Skeletal muscle satellite cell (primary cell): ENCODE measurements around the gene SLC26A4.
A peak's percentile ranks its signal among the peaks of the same experiment; 100 is the strongest.

ENCODE experiments used
- H3K27me3 ChIP-seq: 2 replicates; pipeline ENCODE4 v1.7.0; 2013; ENCODE audit warnings: low read length; ENCODE audit not compliant: control insufficient read depth, insufficient read depth
- H3K36me3 ChIP-seq: 2 replicates; pipeline ENCODE4 v1.7.0; 2013; ENCODE audit warnings: mild to moderate bottlenecking, control low read depth, low read length; ENCODE audit not compliant: insufficient read depth
- H3K4me1 ChIP-seq: 2 replicates; pipeline ENCODE4 v1.7.0; 2013; ENCODE audit warnings: low read length; ENCODE audit not compliant: control insufficient read depth, insufficient read depth
- H3K4me2 ChIP-seq: 2 replicates; pipeline ENCODE4 v1.7.0; 2013; ENCODE audit warnings: mild to moderate bottlenecking, low read length
- H3K4me3 ChIP-seq: 2 replicates; pipeline ENCODE4 v1.7.0; 2013; ENCODE audit warnings: low read length
- H3K9ac ChIP-seq: 2 replicates; pipeline ENCODE4 v1.7.0; 2013; ENCODE audit warnings: mild to moderate bottlenecking, low read depth, low read length, moderate library complexity
- H3K9me3 ChIP-seq: replicated peaks from 2 replicates; pipeline ENCODE4 v1.7.0; 2013; ENCODE audit warnings: mild to moderate bottlenecking, control low read depth, low read length

Gene SLC26A4

DNA sequence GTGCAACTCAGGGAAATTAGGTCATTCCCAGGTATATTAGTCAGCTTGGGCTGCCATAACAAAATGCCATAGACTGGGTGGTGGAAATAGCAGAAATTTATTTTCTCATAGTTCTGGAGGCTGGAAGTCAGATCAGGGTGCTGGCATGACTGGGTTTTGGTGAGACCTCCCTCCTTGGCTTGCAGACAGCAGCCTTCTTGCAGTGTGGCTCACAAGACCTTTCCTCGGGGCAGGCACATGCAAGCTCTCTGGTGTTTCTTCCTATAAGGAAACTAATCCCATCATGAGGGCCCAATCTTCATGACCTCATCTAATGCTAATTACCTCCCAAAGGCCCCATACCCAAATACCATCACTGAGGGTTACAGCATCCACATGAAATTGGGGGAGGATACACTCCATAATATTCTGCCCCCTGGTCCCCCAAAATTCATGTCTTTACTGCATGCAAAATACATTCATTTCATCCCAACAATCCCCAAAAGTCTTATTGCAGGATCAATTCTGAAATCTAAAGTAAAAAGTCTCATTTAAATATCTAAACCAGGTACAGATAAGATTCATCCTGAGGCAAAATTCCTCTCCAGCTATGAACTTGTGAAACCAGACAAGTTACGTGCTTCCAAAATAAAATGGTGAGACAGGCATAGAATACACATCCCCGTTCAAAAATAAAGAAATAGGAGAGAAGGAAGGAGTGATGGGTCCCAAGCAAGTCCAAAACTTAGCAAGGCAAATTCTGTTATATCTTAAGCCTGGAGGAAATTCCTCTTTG, 65.9 kb downstream of the SLC26A4 start:
- Histone ChIP-seq H3K9ac (no peak overlapping the region), H3K4me1 (no peaks in the 10 kb centered on the region), H3K4me3 (no peak overlapping the region), H3K9me3 (no peaks in the 10 kb centered on the region), H3K36me3 (no peaks in the 10 kb centered on the region), H3K27me3 (peaks cover 29% of the 10 kb centered on the region), H3K4me2 (no peak overlapping the region)

DNA sequence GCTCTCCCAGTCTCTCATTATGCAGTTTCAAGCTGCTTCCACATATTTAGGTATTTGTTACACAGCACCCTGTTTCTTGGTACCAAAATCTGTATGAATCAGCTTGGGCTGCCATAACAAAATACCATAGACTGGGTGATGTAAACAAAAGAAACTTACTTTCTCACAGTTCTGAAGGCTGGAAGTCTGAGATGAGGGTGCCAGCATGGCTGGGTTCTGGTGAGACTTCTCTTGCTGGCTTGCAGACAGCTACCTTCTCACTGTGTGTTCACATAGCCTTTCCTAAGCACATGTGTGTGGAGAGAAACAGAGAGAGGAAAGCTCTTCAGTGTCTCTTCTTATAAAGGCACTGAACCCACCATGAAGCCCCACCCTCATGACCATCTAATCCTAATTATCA, 67.6 kb downstream of the SLC26A4 start:
- H3K4me3 ChIP-seq: no peak overlapping the region
- H3K9me3 ChIP-seq: no peaks in the 10 kb centered on the region
- H3K4me1 ChIP-seq: no peaks in the 10 kb centered on the region
- H3K4me2 ChIP-seq: no peak overlapping the region
- H3K36me3 ChIP-seq: no peaks in the 10 kb centered on the region
- no peak overlapping the region for H3K9ac ChIP-seq
- H3K27me3 ChIP-seq: peaks cover 29% of the 10 kb centered on the region

DNA sequence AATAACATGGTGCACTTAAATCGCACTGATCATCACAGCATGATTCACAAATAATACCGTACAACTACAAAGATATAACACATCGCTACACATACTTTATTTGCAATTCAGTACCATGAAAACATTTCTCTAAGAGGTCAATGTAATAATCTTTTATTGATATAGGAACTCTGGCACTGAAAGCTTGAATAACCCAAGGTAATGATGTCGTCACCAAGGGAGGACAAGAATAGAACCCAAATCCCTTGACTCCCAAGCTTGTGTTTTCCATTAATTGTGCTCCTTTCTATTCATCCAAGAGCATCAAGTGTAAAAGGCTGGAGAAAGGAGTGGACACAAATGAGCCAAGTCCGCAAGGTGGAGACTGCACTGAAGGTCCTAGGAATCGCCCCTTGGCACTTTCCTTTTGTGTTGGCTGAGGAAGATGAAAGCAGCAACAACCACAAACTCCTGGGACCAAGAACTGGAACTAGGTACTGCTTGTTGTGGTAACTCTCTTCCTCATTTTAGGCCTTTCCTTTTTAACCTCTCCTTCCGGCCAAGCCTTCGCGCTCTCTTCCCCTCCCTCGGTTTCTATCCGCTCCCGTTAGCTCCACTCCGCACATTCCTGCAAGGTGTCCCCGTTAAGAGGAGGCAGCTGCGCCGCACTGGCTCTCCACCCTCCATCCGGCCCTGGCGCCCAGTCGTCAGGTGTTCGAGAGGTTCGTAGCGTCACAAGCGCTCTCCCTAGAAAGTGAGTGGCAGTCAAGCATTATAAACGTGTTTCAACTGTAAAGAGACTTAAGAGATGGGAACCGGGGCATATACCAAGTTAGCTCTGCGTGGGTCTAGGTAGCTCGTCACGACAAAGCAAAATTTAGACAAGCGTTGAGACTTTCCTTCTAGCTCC, 82.3 kb downstream of the SLC26A4 start:
- Histone ChIP-seq H3K4me1 (peaks cover 23% of the 10 kb centered on the region), H3K4me3 (peak overlapping the region; percentile 80), H3K27me3 (no peaks in the 10 kb centered on the region), H3K9ac (peak overlapping the region; percentile 92), H3K4me2 (peak overlapping the region; percentile 89), H3K9me3 (no peaks in the 10 kb centered on the region), H3K36me3 (no peaks in the 10 kb centered on the region)

DNA sequence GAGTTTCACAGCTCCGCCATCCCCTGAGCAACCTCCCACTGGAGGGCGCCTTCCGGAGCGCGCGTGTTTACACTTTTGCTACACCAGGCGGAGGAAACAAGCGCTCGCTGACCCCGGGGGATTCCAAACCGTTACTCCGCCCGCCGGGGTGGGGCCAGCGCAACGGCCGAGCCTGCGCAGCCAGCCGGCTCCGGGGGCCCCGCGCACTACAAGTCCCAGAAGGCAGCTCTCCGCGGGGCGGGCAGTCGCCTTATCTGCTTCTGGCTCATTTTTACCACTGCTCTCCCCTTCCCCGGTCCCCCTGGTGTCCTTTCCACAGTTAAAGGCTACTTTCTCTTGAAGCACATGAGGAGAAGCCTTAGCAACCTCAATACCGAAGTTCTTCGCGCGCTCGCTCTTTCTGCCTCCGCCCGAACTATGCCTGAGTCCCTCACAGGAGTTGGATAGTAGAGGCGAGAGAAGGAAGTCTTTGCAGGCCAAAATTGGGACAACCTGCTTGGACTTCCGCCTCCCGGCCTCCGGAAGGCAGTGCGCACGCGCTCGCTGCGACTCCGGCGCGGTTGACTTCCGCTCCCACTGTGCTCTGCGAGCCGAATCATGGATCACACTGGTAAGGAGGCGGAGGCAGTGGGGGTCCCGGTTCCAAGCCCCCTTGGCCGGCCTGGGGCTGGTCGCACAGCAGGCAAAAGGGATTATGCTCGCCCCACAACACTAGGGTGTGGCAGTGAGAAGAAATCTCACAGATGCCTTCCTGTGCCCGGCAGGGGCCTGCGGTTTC, 83.1 kb downstream of the SLC26A4 start, which contains the start of gene CBLL1:
Gene CBLL1 (plus strand): TSS at position 576 of the 778 bp plus-strand sequence. CDS start 22 bp downstream, at position 598.
- Histone ChIP-seq H3K9me3 (no peaks in the 10 kb centered on the region), H3K27me3 (no peaks in the 10 kb centered on the region), H3K4me3 (peak within 1 kb of the TSS; percentile 80), H3K4me2 (peak within 1 kb of the TSS; percentile 89), H3K4me1 (peaks cover 23% of the 10 kb centered on the region), H3K9ac (peak within 1 kb of the TSS; percentile 92), H3K36me3 (peaks cover 1% of the 10 kb centered on the region)

DNA sequence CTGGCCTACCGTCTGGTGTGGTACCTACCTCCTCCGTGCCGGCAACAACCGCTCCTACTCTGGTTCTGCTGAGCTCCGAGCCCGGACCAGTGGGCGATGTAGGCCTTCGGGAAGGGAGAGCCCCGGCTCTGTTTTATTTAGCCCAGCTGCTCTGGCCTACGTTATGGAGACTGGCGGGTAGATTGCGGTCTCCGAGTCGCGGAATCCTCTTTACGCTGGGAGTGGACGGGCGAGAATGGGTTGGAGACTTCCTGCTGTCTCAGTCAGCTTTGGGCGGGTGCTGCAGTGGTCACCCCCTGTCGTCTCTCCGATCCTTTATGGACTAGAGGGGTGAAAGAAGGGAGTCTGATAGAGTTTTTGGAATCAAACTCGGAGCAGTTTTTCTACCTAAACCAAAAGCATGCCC, 83.7 kb downstream of the SLC26A4 start:
- no peaks in the 10 kb centered on the region for H3K27me3 ChIP-seq
- H3K9ac ChIP-seq: peak overlapping the region; percentile 92
- H3K4me3 ChIP-seq: peak overlapping the region; percentile 80
- H3K36me3 ChIP-seq: peaks cover 6% of the 10 kb centered on the region
- H3K9me3 ChIP-seq: no peaks in the 10 kb centered on the region
- peak overlapping the region; percentile 89 for H3K4me2 ChIP-seq
- H3K4me1 ChIP-seq: peaks cover 23% of the 10 kb centered on the region

DNA sequence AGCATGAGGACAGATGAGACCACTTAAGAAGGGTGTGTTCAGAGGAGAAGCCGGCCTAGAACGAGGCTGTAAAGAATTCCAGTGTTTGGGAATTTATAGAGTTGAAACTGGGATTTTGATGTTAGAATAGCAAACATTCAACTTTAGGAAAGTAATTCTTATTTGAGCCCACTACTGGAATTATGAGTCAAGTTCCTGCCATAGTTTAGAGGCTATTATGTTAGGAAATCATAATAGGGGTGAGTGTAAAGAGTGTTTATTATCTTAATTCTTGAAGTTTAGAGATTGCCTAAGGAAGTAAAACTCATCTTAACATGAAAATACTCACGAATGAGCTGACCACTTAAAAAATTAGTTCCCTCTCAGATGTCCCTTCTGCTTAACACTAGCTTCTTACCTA, 85.4 kb downstream of the SLC26A4 start:
- Histone ChIP-seq H3K4me2 (peak overlapping the region; percentile 89), H3K4me1 (peaks cover 23% of the 10 kb centered on the region), H3K27me3 (no peaks in the 10 kb centered on the region), H3K4me3 (peak overlapping the region; percentile 80), H3K9me3 (no peaks in the 10 kb centered on the region), H3K9ac (peak overlapping the region; percentile 92), H3K36me3 (peaks cover 16% of the 10 kb centered on the region)

DNA sequence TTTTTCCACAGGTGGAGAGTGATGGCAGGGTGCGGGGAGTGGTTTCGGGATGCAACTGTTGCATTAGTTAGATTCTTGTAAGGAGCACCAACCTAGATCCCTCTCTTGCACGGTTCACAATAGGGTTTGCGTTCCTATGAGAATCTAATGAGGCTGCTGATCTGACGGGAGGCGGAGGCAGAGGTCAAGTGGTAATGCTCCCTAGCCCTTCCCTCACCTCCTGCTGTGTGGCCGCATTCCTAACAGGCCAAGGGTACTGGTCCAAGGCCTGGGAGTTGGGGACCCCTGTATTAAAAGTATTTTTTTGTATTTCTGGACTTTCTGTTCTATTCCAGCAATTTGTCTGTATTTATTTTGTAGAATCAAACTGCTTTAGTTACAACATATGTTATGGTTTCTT, 90.5 kb downstream of the SLC26A4 start:
- H3K36me3 ChIP-seq: peaks cover 59% of the 10 kb centered on the region
- no peak overlapping the region for H3K4me3 ChIP-seq
- H3K9me3 ChIP-seq: no peaks in the 10 kb centered on the region

GRCh38 chr7:107754642-107755041, 94.0 kb downstream of the SLC26A4 start:
- Histone ChIP-seq H3K9me3 (no peaks in the 10 kb centered on the region), H3K36me3 (peaks cover 83% of the 10 kb centered on the region), H3K4me2 (no peak overlapping the region), H3K9ac (no peak overlapping the region), H3K4me1 (no peaks in the 10 kb centered on the region), H3K4me3 (no peak overlapping the region), H3K27me3 (no peaks in the 10 kb centered on the region)

More for the DNA sequence above, 90.5 kb downstream of the SLC26A4 start:
- no peak overlapping the region for H3K9ac ChIP-seq
- no peaks in the 10 kb centered on the region for H3K27me3 ChIP-seq
- no peak overlapping the region for H3K4me2 ChIP-seq
- peaks cover 4% of the 10 kb centered on the region for H3K4me1 ChIP-seq

DNA sequence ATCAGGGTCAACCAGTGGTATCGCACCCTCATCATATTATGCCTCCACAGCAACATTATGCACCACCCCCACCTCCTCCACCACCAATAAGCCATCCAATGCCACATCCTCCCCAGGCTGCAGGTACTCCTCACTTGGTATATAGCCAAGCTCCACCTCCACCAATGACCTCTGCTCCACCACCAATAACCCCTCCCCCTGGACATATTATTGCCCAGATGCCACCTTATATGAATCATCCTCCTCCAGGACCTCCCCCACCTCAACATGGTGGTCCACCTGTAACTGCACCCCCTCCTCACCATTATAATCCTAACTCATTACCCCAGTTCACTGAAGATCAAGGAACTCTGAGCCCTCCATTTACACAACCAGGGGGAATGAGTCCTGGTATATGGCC, 98.0 kb downstream of the SLC26A4 start:
- H3K9ac ChIP-seq: no peak overlapping the region
- no peaks in the 10 kb centered on the region for H3K9me3 ChIP-seq
- H3K36me3 ChIP-seq: peaks cover 64% of the 10 kb centered on the region
- no peaks in the 10 kb centered on the region for H3K4me1 ChIP-seq
- no peak overlapping the region for H3K4me3 ChIP-seq
- no peak overlapping the region for H3K4me2 ChIP-seq
- no peaks in the 10 kb centered on the region for H3K27me3 ChIP-seq

GRCh38 chr7:107767391-107767790, 106.8 kb downstream of the SLC26A4 start:
- H3K36me3 ChIP-seq: no peaks in the 10 kb centered on the region
- H3K4me1 ChIP-seq: no peaks in the 10 kb centered on the region
- H3K9me3 ChIP-seq: no peaks in the 10 kb centered on the region
- no peak overlapping the region for H3K4me3 ChIP-seq
- peaks cover 8% of the 10 kb centered on the region for H3K27me3 ChIP-seq
- H3K4me2 ChIP-seq: no peak overlapping the region
- no peak overlapping the region for H3K9ac ChIP-seq
